ENCODE data around the gene KRT79.
"Not testable (repeated sequence)": the region's sequence is repeated elsewhere in the genome, so short reads cannot be mapped to it uniquely, and the experiment has no call there.

KRT79 gene

GRCh38 chr12:52802442-52802841 is 31.7 kb downstream of the KRT79 start:
- DNase-seq, result no peak

DNA sequence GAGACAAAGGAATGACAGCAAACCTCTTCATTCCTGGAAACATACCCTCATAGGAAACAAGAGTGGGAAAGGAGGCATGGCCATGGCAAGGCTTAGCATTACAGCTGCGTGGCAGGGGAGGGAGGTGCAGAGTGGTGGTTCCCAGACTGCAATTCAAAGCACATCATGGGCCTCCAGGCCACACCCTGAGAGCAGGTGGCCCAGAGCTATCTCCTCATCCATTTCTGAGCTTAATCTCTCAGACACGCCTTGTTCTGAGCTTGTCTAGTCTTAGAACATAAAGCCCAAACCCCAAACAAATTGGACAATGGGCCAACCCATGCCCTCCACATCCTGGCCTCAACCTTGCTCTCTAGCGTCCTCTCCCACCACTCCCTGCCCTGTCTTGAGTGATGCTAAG is 32.3 kb downstream of the KRT79 start:
- DNase-seq, result no peak

DNA sequence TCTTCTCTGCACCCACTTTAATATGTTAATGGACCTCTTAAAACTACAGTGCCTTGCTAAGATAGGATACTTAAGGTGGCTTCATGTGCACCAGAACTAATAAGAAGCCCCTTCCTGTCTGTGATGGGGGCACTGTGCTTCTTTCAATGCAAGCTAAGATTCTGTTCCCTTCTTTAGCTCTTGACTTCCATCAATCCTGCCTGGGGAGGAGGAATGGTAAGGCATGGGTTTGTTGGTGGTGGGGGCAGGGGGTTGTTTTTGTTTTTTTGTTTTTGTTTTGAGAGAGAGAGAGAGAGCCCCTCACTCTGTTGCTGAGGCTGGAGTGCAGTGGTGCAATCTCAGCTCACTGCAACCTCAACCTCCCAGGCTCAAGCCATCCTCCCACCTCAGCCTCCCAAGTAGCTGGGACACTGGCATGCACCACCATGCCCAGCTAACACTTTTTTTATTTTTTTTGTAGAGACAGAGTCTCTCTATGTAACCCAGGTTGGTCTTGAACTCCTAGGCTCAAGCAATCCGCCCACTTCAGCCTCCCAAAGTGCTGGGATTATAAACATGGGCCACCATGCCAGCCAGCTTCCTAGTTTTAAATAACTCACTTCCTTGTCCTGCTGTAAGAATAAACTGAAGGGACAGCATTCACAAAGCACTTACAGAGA is 33.7 kb downstream of the KRT79 start:
- DNase-seq, result no peak

- no peak for DNase-seq
Measured at GRCh38 chr12:52799505-52800211, 34.5 kb downstream of the KRT79 start.

DNA sequence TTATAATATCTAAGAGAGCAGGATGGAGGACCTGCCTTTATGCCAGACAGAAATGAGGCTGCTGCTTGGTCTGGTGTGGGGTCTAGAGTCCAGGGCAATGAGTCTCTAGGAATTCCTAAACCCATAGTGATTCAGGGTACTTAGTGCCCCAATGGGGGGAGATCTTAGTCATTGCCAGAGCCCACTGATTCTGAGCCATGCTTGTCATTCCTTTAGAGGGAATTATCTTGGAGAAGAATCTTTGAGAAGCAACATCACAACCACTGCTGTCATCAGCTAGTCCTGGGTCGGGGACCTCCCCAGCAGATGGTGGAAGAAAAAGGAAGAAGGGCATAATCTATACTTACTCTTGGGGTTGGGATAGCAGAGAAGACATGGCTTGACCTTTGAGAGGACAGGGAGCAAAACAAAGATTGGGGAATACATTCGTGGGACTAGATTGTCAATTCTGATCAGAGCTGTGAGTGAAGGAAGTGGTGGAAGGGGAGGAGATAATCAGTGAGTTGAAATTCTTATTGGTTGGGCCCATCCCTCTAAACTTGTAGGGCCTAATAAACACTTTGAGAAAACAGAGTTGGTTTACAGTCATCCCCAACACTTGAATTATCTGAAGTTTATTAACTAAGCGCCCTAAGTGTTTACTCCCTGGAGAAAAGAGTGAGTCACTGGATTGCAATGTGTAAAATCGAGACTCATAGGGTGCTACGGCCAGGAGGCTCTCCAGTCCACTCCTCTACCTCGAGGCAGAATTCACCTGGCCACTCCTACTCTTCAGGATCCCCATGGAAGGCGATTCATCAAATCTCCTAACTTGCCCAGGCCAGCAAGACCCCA is 35.2 kb downstream of the KRT79 start:
- no peak for DNase-seq

- no peak for DNase-seq
Measured at GRCh38 chr12:52798003-52798670, 36.0 kb downstream of the KRT79 start.

DNA sequence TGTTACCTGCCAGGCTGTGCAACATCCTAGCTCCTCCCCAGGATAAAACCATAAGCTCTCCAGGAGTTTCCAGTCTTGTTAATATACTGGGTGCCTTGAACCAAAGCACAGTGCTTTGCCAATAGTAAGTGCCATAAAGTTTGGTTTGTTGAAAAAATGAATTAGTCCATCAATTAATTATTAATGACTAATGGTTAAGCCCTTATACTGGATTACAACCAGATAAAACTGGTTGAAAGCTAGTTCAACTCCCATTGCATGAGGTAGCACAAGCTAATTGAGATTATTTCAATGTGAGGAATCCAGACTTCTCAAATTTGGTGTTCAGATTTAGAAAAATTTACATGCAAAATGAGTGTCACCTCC is 36.6 kb downstream of the KRT79 start:
- no peak for DNase-seq

GRCh38 chr12:52796839-52797528 is 37.1 kb downstream of the KRT79 start:
- no peak for DNase-seq

DNA sequence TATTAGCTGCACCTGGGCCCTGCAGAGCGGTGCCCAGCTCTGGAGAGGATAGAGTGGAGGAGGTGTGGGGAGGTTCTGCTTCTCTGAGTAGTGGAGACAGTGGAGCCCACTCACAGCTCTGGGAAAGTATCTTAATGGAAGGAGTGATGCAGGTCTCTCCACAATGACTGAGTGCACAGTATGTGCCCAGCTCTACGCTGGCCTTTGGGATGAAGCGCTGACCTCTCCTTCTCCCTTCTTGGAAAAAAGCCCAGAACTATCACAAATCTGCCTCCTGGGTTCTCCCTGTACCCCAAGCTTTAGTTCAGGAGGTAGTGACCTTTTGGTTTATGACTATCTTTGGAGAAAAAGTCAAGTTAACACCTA is 37.7 kb downstream of the KRT79 start:
- DNase-seq, result no peak

- DNase-seq, result no peak
Measured at GRCh38 chr12:52795694-52796428, 38.2 kb downstream of the KRT79 start, which contains the start of gene KRT3. KRT3 (minus strand) TSS chr12:52796117; CDS start chr12:52796042, 75 bp downstream.

GRCh38 chr12:52795332-52795674 is 38.8 kb downstream of the KRT79 start:
- DNase-seq, result not testable (repeated sequence)

GRCh38 chr12:52794479-52795331 is 39.4 kb downstream of the KRT79 start:
- DNase-seq, result no peak

GRCh38 chr12:52792185-52793029 is 41.7 kb downstream of the KRT79 start:
- no peak for DNase-seq

DNA sequence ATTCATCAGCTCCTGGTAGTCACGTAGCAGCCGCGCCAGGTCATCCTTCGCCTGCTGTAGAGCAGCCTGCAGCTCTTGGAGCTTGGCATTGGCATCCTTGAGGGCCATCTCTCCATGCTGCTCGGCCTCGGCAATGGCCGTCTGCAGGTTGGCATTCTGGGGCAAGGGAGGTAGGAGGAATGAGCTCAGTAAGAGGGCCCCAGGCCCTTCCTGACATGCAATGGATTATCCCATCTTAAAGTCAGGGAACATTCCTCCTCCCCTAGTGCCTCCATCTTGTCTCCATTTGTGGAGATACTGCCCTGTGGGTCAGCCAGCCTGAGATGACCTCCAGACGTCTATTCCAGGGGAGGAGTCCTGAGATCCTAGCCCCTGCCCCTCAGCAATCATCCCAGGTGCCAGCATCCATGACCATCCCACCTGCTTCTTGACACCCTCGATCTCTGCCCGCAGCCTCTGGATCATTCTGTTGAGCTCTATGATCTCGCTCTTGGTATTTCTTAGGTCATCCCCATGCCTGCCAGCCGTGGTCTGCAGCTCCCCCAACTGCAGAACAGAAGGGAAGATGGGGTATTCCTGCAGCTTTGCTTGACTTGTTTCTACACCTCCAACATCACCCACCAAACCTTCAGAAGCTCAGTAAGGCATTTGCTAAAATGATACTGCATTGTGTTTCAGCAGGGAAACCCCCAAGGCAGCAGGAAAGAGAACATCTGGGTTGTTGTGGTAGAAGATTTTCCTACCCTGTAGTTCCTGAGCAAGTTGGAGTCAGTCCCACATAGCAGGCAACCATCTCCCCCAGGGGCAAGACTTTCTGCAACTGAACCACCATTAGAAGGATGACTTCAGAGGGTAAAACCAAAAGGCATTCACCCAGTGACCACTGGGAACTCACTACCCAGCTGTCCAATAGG is 42.6 kb downstream of the KRT79 start:
- DNase-seq, result no peak

GRCh38 chr12:52790427-52791270 is 43.5 kb downstream of the KRT79 start:
- no peak for DNase-seq

- DNase-seq, result no peak
Measured at GRCh38 chr12:52789637-52790426, 44.3 kb downstream of the KRT79 start.
